Epithelial cell of proximal tubule (primary cell): ENCODE data around the gene TMEM127. TPM values are rescaled to one million over a fixed set of nuclear protein-coding genes. Genes with fewer than 3 reads are reported as not detected.

ENCODE experiments used
- DNase-seq: peaks from one replicate; pipeline ENCODE4 v3.0.0-alpha.2; 2011; ENCODE audit warnings: low read depth
- H3K4me3 ChIP-seq: 2 replicates; pipeline ENCODE4 v1.5.1; 2011; ENCODE audit warnings: low read depth, mild to moderate bottlenecking, low read length
- total RNA-seq: library from RNA; depleted of rRNA; stranded (reverse); fragments of >200 nt; gene quantifications from 2 replicates; pipeline ENCODE4 v1.2.3, GENCODE V29; 2015
- TF ChIP-seq, protein P1 (sequence below): conservative IDR thresholded peaks from 2 replicates; pipeline ENCODE4 v1.5.1; 2012; ENCODE audit warnings: low read depth, mild to moderate bottlenecking, low read length

The TMEM127 gene
- total RNA-seq, 1 donor from 2014 or later, result 21.3 TPM

DNA sequence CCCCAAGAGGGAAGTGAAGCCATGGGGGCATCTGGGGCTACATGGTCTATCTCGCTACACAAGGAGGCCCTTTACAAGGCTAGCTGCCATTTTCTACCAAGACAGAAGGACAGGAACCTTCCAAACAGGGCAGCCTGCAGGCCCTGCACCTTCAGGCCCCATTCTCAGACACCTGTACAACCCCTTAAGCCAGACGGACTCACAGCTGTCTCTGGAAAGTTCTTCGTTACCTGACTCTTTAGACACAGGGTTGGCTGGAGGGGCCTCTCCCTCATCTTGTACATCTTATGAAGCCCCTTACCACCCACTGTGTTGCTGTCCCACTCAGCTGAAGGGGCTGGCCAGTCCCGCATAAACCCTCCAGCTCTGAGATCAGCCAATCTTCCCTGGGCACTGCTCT is 17.2 kb downstream of the TMEM127 start:
- TF ChIP-seq, protein P1, sequence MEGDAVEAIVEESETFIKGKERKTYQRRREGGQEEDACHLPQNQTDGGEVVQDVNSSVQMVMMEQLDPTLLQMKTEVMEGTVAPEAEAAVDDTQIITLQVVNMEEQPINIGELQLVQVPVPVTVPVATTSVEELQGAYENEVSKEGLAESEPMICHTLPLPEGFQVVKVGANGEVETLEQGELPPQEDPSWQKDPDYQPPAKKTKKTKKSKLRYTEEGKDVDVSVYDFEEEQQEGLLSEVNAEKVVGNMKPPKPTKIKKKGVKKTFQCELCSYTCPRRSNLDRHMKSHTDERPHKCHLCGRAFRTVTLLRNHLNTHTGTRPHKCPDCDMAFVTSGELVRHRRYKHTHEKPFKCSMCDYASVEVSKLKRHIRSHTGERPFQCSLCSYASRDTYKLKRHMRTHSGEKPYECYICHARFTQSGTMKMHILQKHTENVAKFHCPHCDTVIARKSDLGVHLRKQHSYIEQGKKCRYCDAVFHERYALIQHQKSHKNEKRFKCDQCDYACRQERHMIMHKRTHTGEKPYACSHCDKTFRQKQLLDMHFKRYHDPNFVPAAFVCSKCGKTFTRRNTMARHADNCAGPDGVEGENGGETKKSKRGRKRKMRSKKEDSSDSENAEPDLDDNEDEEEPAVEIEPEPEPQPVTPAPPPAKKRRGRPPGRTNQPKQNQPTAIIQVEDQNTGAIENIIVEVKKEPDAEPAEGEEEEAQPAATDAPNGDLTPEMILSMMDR, result no peak
- no peak overlapping the region for H3K4me3 ChIP-seq
- DNase-seq, result no peak

DNA sequence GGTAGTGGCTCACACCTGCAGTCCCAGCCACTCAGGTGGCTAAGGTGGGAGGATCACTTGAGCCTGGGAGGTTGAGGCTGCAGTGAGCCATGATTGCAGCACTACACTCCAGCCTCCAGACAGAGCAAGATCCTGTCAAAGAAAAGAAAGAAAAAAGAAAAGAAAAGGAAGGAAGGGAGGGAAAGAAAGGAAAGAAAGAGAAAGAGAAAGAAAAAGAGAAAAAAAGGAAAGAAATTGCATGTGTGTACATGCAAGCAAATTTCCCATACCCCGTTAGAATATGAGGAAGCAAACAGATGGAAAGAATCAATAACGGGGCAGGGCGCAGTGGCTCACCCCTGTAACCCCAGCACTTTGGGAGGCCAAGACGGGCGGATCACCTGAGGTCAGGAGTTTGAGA is 17.9 kb downstream of the TMEM127 start:
- TF ChIP-seq, protein P1, result no peak
- DNase-seq, result no peak

DNA sequence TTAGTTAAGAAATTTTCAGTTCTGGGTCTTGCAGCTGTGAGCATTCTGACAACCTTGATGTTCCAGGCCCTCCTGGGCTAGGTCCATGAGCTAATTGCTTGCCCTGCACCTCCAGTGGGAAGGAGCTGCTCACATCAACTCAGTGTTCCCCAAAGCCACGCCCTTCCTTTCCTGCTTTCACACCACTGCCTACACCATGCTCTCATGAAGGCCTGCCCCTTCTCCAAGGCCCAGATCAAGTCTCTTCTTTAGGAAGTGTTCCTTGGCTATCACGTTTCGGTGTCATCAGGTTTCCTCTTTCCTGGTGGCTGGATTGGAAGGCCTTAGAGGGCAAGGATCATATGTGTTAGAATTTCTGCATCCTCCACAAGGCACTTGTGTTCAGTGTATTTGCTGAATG is 18.8 kb downstream of the TMEM127 start:
- TF ChIP-seq, protein P1, result no peak
- no peak for DNase-seq
- no peak overlapping the region for H3K4me3 ChIP-seq

More for the DNA sequence above, 17.9 kb downstream of the TMEM127 start:
- H3K4me3 ChIP-seq, result no peak overlapping the region

DNA sequence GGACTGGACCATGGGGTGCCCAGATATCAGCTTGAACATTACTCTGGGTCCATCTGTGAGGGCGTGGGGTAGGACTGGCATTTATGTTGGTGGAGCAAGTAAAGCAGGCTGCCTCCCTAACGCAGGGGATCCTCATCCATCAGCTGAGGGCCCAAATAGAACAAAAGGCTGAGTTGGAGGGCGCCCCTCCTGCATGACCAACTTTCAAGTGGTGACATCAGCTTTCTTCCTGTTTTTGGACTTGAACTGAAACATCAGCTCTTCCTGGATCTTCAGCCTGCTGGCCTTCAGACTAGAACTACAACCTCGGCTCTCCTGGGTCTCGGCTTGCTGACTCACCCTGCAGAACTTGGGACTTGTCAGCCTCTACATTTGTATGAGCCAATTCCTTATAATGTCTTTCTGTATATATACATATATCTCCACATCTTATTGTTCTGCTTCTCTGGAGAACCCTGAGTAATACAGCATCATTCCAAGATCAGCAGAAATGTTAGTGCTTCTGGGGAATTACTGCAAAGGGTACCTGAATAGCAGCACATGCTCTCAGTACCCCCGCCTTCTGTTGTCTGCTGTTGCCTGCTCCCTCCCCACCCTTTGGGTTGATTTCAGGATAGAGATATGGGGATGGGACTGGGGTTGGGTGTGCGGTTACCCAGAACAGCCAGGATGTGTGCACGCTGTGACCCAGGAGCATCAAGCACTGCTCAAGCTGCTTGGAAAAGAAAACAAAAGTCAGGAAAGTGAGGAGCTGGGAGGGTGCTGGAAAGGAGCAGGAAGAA is 20.0 kb downstream of the TMEM127 start:
- H3K4me3 ChIP-seq, result no peak overlapping the region
- TF ChIP-seq, protein P1, result no peak
- no peak for DNase-seq

DNA sequence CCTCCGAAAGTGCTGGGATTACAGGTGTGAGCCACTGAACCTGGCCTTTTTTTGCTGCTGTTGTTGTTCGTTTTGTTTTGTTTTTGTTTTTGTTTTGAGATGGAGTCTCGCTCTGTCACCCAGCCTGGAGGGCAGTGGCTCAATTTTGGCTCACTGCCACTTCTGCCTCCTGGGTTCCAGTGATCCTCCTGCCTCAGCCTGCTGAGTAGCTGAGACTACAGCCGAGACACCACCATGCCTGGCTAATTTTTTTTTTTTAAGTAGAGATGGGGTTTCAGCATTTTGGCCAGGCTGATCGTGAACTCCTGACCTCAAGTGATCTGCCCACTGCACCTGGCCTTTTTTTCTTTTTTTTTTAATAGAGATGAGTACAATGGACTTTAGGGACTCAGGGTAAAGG is 22.0 kb downstream of the TMEM127 start:
- no peak overlapping the region for H3K4me3 ChIP-seq
- TF ChIP-seq, protein P1, result no peak
- no peak for DNase-seq

DNA sequence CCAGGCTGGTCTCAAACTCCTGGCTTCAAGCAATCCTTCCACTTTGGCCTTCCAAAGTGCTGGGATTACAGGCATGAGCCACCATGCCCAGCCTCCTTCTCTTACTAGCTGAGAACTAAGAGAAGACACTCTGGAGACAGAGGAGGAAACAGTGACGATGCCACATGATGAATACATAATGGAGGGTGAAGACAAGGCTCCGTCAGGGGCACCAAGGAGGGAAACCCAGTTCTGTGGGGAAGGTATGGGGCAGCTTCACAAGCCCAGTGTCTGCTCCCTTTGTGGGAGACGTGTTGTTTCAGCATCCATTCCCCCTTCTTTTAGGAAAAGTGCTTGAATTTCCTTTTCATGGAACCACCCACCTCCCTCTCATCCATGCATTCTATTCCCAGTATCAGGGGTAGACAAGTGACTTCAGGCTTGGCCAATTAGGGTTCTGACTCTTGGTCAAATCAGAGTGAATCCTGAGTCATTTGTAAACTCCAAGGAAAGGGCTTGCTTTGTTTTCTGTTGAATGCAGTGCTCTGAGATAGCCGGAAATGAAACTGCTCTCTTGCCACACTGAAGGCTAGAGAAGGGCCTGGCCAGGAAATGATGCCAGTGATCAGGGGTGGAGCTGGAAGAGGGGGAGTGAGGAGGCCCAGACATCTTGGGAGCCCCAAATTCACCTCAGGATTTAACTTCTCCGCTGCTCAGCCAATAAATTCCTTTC is 23.7 kb downstream of the TMEM127 start:
- DNase-seq, result no peak
- no peak overlapping the region for H3K4me3 ChIP-seq
- TF ChIP-seq, protein P1, result no peak
